GM12892 (cell line): Measurements from ENCODE around the gene DPF3.

Source experiments
- DNase-seq: peaks from one replicate; pipeline ENCODE4 v3.0.0; 2011; ENCODE audit not compliant: insufficient read length
- FAIRE-seq: peaks from 2 replicates; lab custom pipeline; 2011; peaks lifted over from hg19 to GRCh38; lab: Jason Lieb, UNC
- POLR2A ChIP-seq: IDR thresholded peaks from 2 replicates; pipeline ENCODE4 v1.6.1; 2011; ENCODE audit warnings: low read depth, low read length, control low read depth
- POLR2AphosphoS5 ChIP-seq: IDR thresholded peaks from 2 replicates; pipeline ENCODE4 v1.6.1; 2011; ENCODE audit warnings: low read depth, low read length, control low read depth
- TAF1 ChIP-seq: IDR thresholded peaks from 2 replicates; pipeline ENCODE4 v1.6.1; 2011; ENCODE audit warnings: low read depth, mild to moderate bottlenecking, control low read depth, low read length, borderline replicate concordance

DPF3 gene

GRCh38 chr14:72738161-72738611, 155.7 kb downstream of the DPF3 start:
- DNase-seq (no peak), FAIRE-seq (no peak)
- TF ChIP-seq POLR2A (no peak), POLR2AphosphoS5 (no peak), TAF1 (no peak)

DNA sequence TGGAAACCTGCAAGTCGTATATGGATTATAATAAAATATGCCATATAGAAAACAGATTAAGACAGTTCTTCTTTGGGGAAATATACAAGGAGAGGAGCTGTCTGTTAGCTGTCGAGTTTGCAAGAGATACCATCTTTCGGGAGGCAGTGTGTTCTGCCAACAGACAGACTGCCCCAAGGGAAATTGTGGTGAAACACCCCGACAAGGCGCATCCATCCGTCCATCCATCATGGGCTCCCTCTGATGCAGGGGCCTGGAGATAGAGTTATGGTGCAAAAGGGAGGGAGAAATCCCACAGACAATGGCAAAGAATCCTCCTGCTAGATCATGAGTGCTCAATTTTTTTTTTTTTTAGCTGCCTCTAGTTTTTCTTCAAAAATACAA, 156.3 kb downstream of the DPF3 start:
- no peak for DNase-seq
- TF ChIP-seq POLR2A (no peak), TAF1 (no peak), POLR2AphosphoS5 (no peak)
- no peak for FAIRE-seq

DNA sequence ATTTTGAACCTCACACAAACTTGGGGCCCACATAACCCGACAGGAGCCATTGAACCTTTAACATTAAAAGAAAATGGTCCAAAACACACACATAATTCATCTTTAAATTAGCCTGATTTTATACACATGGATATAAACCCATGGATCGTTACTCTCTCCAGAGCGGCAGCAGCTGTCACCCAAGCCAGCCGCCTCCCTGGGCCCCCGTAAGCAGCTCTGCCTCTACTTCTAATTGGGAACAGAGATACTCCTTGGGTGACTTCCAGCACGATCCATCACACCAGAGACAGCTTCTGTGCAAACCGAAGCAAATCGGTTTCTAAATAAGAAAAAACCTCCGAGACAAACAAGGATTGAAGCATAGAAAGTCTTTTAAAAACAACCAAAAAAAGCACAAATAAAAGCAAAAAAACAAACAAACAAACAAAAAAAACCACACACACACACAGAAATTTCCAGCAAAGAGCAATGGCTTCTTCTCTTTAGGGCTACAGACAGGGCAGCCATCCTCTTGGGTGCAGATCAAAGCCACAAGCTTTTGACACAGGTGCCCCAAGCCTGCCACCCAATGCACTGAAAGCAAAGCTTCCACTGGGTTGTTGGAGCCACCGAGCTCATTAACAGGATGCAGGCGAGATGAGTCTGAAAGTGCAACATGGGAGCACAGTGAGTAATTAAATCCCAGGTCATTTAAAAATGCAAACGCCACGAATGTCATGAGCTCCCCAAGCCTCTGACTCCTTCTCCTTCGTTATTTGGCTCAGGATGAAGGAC, 156.9 kb downstream of the DPF3 start:
- no peak for FAIRE-seq
- TF ChIP-seq TAF1 = no peak
- no peak for TF ChIP-seq POLR2AphosphoS5
- no peak for TF ChIP-seq POLR2A
- DNase-seq = no peak

GRCh38 chr14:72736308-72736707, 157.6 kb downstream of the DPF3 start:
- FAIRE-seq = peak; percentile 61
- TF ChIP-seq POLR2AphosphoS5 (no peak), TAF1 (no peak), POLR2A (no peak)
- no peak for DNase-seq

DNA sequence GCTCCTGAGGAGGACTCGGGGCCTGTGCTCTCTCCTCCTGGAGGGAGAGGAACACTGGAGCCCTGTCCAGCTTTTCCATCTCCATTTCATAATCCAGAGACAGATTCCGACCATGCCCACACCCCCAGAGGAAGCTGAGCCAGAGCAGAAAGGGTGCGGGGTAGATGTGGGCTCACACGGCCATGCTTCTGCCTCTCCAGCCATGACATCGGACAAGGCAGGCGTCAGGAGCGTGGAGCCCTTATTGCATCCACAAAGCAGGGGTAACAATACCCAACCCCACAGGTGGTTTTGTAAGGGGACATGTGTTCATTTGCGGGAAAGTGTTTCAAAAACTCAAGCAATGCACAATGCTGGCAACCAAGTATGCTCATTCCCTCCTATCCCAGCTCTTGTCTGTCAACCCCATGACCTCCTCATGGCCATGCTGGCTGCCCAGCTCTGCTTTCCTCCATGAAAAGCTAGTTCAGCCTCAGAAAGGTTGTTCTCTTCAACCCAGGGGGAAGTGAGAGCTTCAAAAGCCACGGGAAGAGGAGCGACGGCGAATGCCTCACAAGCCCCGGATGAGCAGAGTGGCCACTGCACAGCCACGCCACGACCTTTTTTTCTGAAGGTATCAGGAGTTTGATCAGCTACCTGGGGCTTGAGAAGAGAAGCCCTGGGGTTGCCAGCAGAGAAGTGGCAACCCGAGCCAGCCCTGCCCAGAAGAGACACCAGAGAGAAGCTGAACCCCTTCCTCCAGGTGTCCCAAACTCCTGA, 161.7 kb downstream of the DPF3 start:
- FAIRE-seq (no peak), DNase-seq (no peak)
- TF ChIP-seq POLR2A (no peak), POLR2AphosphoS5 (no peak), TAF1 (no peak)

DNA sequence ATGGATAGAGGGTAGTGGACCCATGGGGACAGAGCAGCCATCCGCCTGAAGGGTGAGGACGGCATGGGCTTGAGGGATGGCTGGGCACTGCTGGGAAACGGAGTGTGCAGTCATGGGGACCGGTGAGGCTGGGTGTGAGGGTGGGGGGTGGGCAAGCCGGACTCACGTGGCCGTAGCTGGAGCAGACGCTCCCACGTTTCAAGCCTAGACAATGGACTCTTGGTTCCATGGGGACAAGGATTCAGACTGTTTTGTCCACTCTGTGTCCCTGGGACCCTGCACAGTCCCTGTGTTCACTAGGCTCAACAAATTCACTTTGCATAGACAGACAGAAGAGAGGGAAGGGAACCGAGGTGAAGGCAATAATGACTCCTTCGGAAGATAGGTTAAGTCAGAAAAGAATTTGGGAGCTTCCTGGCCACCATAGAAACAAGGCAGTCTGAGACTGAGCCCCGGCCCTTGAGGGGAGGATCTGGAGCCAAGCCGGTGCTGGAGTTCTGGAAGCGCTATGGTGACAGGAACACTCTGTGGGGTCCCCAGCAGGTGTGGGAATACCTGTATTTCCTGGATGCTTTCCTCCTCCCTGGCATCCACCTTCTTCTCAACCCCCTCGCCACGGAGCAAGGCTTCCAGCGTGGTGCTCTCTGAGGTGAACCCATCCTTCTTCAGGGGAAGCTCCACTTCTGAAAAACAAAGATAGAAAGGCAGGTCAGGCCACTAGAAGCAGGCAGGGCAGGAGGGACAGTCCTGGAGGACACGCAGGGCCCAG, 162.5 kb downstream of the DPF3 start:
- no peak for FAIRE-seq
- TF ChIP-seq TAF1 (no peak), POLR2AphosphoS5 (no peak), POLR2A (no peak)

DNA sequence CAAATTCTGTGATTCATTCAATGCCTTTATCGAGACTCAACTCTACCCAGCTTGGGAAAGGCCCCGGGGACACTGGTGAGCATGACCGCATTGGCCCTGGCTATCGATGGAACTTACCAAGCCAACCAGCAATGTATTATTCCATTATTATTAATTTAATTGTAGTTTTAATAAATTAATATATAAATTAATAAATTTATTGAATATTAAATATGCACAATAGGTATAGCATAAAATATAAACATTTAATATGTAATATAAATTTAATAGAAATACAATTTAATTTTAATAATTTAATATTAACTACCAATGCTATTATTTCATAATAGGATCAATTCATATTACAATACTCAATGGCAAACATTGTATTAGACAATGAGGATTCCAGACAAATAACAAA, 163.4 kb downstream of the DPF3 start:
- DNase-seq (no peak), FAIRE-seq (no peak)
- no peak for TF ChIP-seq TAF1

More for the DNA sequence above, 162.5 kb downstream of the DPF3 start:
- no peak for DNase-seq

DNA sequence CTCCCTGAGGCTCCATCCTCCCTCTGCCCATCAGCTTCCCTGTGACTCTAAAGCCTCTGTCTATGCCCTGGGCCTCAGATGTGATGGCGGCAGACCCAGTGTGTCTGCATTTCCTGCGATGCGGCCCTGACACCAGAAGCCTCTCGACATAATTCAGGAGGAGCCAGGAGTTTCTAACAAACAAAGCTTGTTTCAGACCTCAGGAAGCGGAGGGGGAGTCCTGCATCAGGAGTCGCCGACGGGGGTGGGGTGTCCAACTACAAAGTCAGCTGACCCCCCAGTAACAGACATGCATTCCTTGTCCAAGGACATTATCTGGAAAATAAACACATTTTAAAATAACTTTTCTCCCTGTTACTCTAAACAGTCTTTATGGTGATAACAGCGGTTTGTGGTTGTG, 167.5 kb downstream of the DPF3 start:
- FAIRE-seq (no peak), DNase-seq (no peak)
- no peak for TF ChIP-seq POLR2A
- TF ChIP-seq TAF1 = no peak
- no peak for TF ChIP-seq POLR2AphosphoS5

DNA sequence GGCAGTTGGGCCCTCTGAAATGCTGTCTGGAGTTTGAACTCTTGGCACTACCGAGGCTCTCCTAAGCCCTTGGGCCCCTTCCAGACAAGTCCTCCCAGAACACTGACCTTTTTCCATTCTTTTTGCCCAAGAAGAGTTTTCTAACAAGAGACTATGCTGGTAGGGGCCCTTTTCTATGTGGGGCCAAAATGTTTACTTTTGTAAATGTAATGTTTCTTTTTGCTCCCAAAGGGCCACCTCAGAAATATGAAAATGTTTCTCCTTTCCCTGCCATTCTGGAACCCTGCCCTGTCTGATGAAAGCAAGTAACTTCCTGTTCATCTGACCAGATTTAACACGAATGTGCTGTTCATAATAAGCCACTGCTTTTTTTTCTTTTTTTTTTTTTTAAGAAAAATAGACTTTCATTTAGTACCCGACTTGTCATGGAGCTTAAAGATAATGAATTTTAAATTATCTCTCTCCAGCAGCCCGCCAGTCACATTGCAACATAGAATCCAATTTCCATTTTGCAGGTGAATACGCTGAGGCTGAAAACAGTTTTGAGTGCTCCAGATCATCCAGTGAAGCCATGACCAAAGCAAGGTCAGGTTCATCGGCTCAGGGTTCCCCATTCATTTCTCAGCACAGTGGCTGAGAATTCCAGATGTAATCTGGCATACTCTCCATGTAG, 169.9 kb downstream of the DPF3 start:
- FAIRE-seq = no peak
- TF ChIP-seq POLR2A (no peak), TAF1 (no peak), POLR2AphosphoS5 (no peak)
- DNase-seq = no peak

DNA sequence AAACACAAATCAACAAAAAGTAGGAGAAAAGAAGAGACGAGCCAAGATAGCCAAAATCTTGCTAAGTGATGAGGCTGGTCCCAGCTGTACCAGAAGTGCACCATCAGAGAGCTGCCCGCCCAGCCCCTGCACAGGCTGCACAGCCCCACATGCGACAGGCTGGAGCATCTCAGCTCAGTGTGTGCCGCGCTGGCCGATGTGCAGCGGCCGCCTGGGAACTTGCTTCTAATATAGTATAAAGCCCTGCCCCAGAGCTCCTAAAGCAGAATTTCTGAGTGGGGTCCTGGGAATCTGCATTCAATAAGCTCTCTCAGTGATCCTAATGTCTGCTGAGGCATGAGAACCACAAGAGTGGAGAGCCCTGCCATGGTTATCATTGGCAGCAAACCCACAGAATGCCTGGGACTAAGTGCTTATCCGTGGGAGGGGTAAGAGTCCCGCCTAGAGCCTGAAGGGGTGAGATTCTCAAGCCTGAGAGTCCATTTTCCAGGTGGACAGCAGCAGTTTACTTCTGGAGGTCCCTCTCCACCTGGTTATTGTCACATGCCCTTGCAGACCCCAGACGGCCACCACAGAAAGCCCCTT, 171.6 kb downstream of the DPF3 start:
- TF ChIP-seq POLR2AphosphoS5 = no peak
- no peak for TF ChIP-seq POLR2A
- no peak for TF ChIP-seq TAF1
- no peak for DNase-seq
- FAIRE-seq = no peak

GRCh38 chr14:72721083-72721482, 172.8 kb downstream of the DPF3 start:
- DNase-seq = no peak
- no peak for FAIRE-seq
- TF ChIP-seq POLR2AphosphoS5 = no peak
